Measurements from ENCODE around the gene TREH.

DNA sequence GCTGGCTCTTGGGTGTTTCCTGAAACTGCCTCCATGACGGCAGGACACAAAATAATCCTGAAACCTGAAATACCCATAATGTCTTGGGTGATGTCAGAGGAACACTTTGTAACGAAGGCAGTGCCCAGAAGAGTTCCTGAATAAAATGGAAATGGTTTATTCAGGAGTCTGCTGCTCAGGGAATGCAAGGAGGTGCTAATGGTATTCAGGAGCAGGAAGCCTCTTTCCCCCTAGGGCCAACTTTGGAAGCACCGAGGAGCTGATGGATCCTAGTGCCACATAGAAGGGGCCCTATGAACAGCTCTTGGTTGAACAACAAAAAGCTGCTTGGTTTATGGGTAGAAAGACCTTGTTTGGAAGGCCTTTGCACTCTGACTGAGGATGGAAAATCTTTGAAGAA is 15.5 kb downstream of the TREH start:
- no peak for TF ChIP-seq EZH2 (IDR thresholded peaks at IDR 0.05; ENCODE audit: insufficient read depth, poor library complexity, severe bottlenecking)
- TF ChIP-seq EZH2phosphoT487 (IDR thresholded peaks at IDR 0.05; ENCODE audit: insufficient read depth, low read depth), result no peak

Measured in GM23248 (cell line).